Naive thymus-derived CD8-positive, alpha-beta T cell (primary cell): Measurements from ENCODE around the gene SMAD1. TPM values are rescaled to one million over a fixed set of nuclear protein-coding genes. Genes with fewer than 3 reads are reported as not detected.

ENCODE experiments used
- ATAC-seq, 2 donors: fragments of 150-1000 bp; cut with Tn5 transposase in 1 of 2; sonication (Bioruptor Pico), chemical (Tn5 transposase) in 1 of 2; 1 replicate in 1 of 2; 2 replicates in 1 of 2; pipeline ENCODE4 v1.10.0; 2021; ENCODE audit warnings: mild to moderate bottlenecking in 2 of 2, moderate library complexity in 2 of 2
- POLR2A ChIA-PET: fragments of 350-600 bp; sonication (Branson Sonifier 250); formaldehyde crosslinking; loops from one replicate; lab custom pipeline; 2021; ENCODE audit warnings: antibody characterized with exemption; lab: Charles Lee
- DNase-seq, 10 donors: peaks; one replicate each; pipeline versions ENCODE4 v3.0.0 to v3.0.0-alpha.2; 2020 to 2022
- H3K27ac Mint-ChIP-seq, 10 donors: one replicate each; pipeline ENCODE4 v1.8.0; 2020 to 2022; ENCODE audit warnings: mild to moderate bottlenecking in 10 of 10, mixed read lengths in 10 of 10, moderate library complexity in 4 of 10, inconsistent platforms in 1 of 10
- H3K27me3 Mint-ChIP-seq, 5 donors: one replicate each; pipeline ENCODE4 v1.8.0; 2021 to 2022; ENCODE audit warnings: mixed read lengths in 5 of 5
- H3K36me3 Mint-ChIP-seq, 3 donors: one replicate each; pipeline ENCODE4 v1.8.0; 2020 to 2022; ENCODE audit warnings: mixed read lengths in 3 of 3, mild to moderate bottlenecking in 2 of 3, inconsistent platforms in 1 of 3
- H3K4me1 Mint-ChIP-seq, 4 donors: one replicate each; pipeline ENCODE4 v1.8.0; 2021 to 2022; ENCODE audit warnings: mixed read lengths in 4 of 4
- H3K4me3 Mint-ChIP-seq, 10 donors: one replicate each; pipeline ENCODE4 v1.8.0; 2020 to 2022; ENCODE audit warnings: mild to moderate bottlenecking in 10 of 10, mixed read lengths in 10 of 10, moderate library complexity in 6 of 10, inconsistent platforms in 1 of 10
- H3K9me3 Mint-ChIP-seq, 9 donors: one replicate each; pipeline ENCODE4 v1.8.0; 2020 to 2022; ENCODE audit warnings: mixed read lengths in 9 of 9, mild to moderate bottlenecking in 3 of 9, inconsistent platforms in 1 of 9, moderate library complexity in 1 of 9
- polyA plus RNA-seq, 3 donors: library from polyadenylated mRNA; unstranded; fragments of 300-500 nt; fragmentation: Illumina TruSeq; gene quantifications; one replicate each; pipeline ENCODE4 v1.2.3, GENCODE V29; 2021
- total RNA-seq, 8 experiments: library from RNA in 2 of 8; stranded (reverse) in 2 of 8; gene quantifications; one replicate each; pipeline ENCODE4 v1.2.3 and lab custom pipeline; 2021 to 2026

The SMAD1 gene
- total and polyA plus RNA-seq, 5 experiments from 2014 or later = 0.34 to 0.73 (median 0.67) TPM; not detected in 2

- Mint-ChIP-seq H3K27me3 (peaks cover 0 to 9% (median 5%) of the 10 kb centered on the region in 5 donors), H3K36me3 (peaks cover 0 to 12% (median 0%) of the 10 kb centered on the region in 3 donors)
- POLR2A ChIA-PET = no interaction called here
Observed at GRCh38 chr4:145473203-145473602, 8.4 kb upstream of the SMAD1 start.

GRCh38 chr4:145480257-145480656 is 1.4 kb upstream of the SMAD1 start:
- no peaks in the 10 kb centered on the region for H3K36me3 Mint-ChIP-seq
- DNase-seq = no peak
- POLR2A ChIA-PET = no interaction called here

More at GRCh38 chr4:145473203-145473602, 8.4 kb upstream of the SMAD1 start:
- Mint-ChIP-seq H3K27ac (no peak overlapping the region), H3K4me1 (no peaks in the 10 kb centered on the region), H3K4me3 (no peak overlapping the region), H3K9me3 (peaks cover 0 to 18% (median 8%) of the 10 kb centered on the region in 9 donors)
- DNase-seq = no peak
- no peak for ATAC-seq

GRCh38 chr4:145481942-145482208 is 222 bp downstream of the SMAD1 start:
- POLR2A ChIA-PET = no interaction called here
- peak overlapping the region in 1 of 10 donors; percentile 60 for H3K4me3 Mint-ChIP-seq
- no peak overlapping the region for H3K27ac Mint-ChIP-seq
- DNase-seq = peak in 3 of 10 donors; percentile 8 to 19 (median 16)
- peak; percentile 20 to 37 for ATAC-seq
- H3K36me3 Mint-ChIP-seq = no peaks in the 10 kb centered on the region
- H3K27me3 Mint-ChIP-seq = peaks cover 19 to 36% (median 28%) of the 10 kb centered on the region in 5 donors
- H3K9me3 Mint-ChIP-seq = peaks cover 0 to 2% (median 0%) of the 10 kb centered on the region in 9 donors
- H3K4me1 Mint-ChIP-seq = peaks cover 5 to 12% (median 8%) of the 10 kb centered on the region in 4 donors

More at GRCh38 chr4:145480257-145480656, 1.4 kb upstream of the SMAD1 start:
- peaks cover 5 to 12% (median 8%) of the 10 kb centered on the region in 4 donors for H3K4me1 Mint-ChIP-seq
- peaks cover 0 to 5% (median 0%) of the 10 kb centered on the region in 9 donors for H3K9me3 Mint-ChIP-seq
- H3K27me3 Mint-ChIP-seq = peaks cover 23 to 33% (median 29%) of the 10 kb centered on the region in 5 donors
- ATAC-seq = no peak
- H3K27ac Mint-ChIP-seq = no peak overlapping the region
- H3K4me3 Mint-ChIP-seq = peak overlapping the region in 7 of 10 donors; percentile 1 to 85 (median 77)

GRCh38 chr4:145482209-145483037 is 770 bp downstream of the SMAD1 start:
- Mint-ChIP-seq H3K9me3 (peaks cover 0 to 2% (median 0%) of the 10 kb centered on the region in 9 donors), H3K27ac (no peak overlapping the region), H3K4me3 (no peak overlapping the region), H3K36me3 (no peaks in the 10 kb centered on the region), H3K27me3 (peaks cover 18 to 36% (median 28%) of the 10 kb centered on the region in 5 donors), H3K4me1 (peaks cover 5 to 14% (median 8%) of the 10 kb centered on the region in 4 donors)
- POLR2A ChIA-PET = no interaction called here
- ATAC-seq = peak; percentile 56 to 57
- DNase-seq = peak in 4 of 10 donors; percentile 8 to 25 (median 14)

- H3K9me3 Mint-ChIP-seq = peaks cover 0 to 2% (median 0%) of the 10 kb centered on the region in 9 donors
- no peak overlapping the region for H3K27ac Mint-ChIP-seq
- no peaks in the 10 kb centered on the region for H3K36me3 Mint-ChIP-seq
- H3K4me3 Mint-ChIP-seq = no peak overlapping the region
- H3K4me1 Mint-ChIP-seq = peaks cover 5 to 21% (median 8%) of the 10 kb centered on the region in 4 donors
- POLR2A ChIA-PET = no interaction called here
- no peak for ATAC-seq
- peaks cover 18 to 29% (median 24%) of the 10 kb centered on the region in 5 donors for H3K27me3 Mint-ChIP-seq
- DNase-seq = no peak
Observed at GRCh38 chr4:145483514-145483913, 1.9 kb downstream of the SMAD1 start.

GRCh38 chr4:145484225-145484846 is 2.7 kb downstream of the SMAD1 start:
- H3K27ac Mint-ChIP-seq = no peak overlapping the region
- ATAC-seq = no peak
- H3K4me1 Mint-ChIP-seq = peaks cover 5 to 21% (median 8%) of the 10 kb centered on the region in 4 donors
- POLR2A ChIA-PET = no interaction called here
- peaks cover 15 to 25% (median 18%) of the 10 kb centered on the region in 5 donors for H3K27me3 Mint-ChIP-seq
- no peak overlapping the region for H3K4me3 Mint-ChIP-seq
- no peak for DNase-seq
- peaks cover 0 to under 1% (median 0%) of the 10 kb centered on the region in 9 donors for H3K9me3 Mint-ChIP-seq
- no peaks in the 10 kb centered on the region for H3K36me3 Mint-ChIP-seq

- no peak overlapping the region for H3K27ac Mint-ChIP-seq
- H3K9me3 Mint-ChIP-seq = no peaks in the 10 kb centered on the region
- no peaks in the 10 kb centered on the region for H3K36me3 Mint-ChIP-seq
- no peak overlapping the region for H3K4me3 Mint-ChIP-seq
- peaks cover 12 to 23% (median 13%) of the 10 kb centered on the region in 5 donors for H3K27me3 Mint-ChIP-seq
- DNase-seq = no peak
- POLR2A ChIA-PET = no interaction called here
- H3K4me1 Mint-ChIP-seq = peaks cover 5 to 21% (median 8%) of the 10 kb centered on the region in 4 donors
- no peak for ATAC-seq
Observed at GRCh38 chr4:145485120-145485519, 3.5 kb downstream of the SMAD1 start.

- POLR2A ChIA-PET = no interaction called here
Observed at GRCh38 chr4:145486603-145487002, 5.0 kb downstream of the SMAD1 start.

GRCh38 chr4:145487631-145488030 is 6.0 kb downstream of the SMAD1 start:
- Mint-ChIP-seq H3K4me1 (peaks cover 0 to 9% (median 0%) of the 10 kb centered on the region in 4 donors), H3K27me3 (peaks cover 0 to 13% (median 2%) of the 10 kb centered on the region in 5 donors), H3K4me3 (no peak overlapping the region), H3K36me3 (no peaks in the 10 kb centered on the region), H3K9me3 (no peaks in the 10 kb centered on the region), H3K27ac (peak overlapping the region in 1 of 10 donors; percentile 16)
- DNase-seq (peak in 1 of 10 donors; percentile 7), ATAC-seq (peak in 1 of 2 donors; percentile 79)
- POLR2A ChIA-PET = no interaction called here

More at GRCh38 chr4:145486603-145487002, 5.0 kb downstream of the SMAD1 start:
- no peak for DNase-seq
- H3K4me1 Mint-ChIP-seq = peaks cover 0 to 9% (median 0%) of the 10 kb centered on the region in 4 donors
- no peaks in the 10 kb centered on the region for H3K9me3 Mint-ChIP-seq
- no peak overlapping the region for H3K27ac Mint-ChIP-seq
- ATAC-seq = no peak
- H3K36me3 Mint-ChIP-seq = no peaks in the 10 kb centered on the region
- H3K4me3 Mint-ChIP-seq = no peak overlapping the region
- peaks cover 0 to 13% (median 2%) of the 10 kb centered on the region in 5 donors for H3K27me3 Mint-ChIP-seq

- POLR2A ChIA-PET = no interaction called here
Observed at GRCh38 chr4:145488310-145488709, 6.7 kb downstream of the SMAD1 start.

GRCh38 chr4:145489556-145489955 is 7.9 kb downstream of the SMAD1 start:
- DNase-seq (no peak), ATAC-seq (no peak)
- no peak overlapping the region for H3K4me3 Mint-ChIP-seq
- H3K27ac Mint-ChIP-seq = no peak overlapping the region
- H3K36me3 Mint-ChIP-seq = no peaks in the 10 kb centered on the region
- peaks cover 0 to 13% (median 2%) of the 10 kb centered on the region in 5 donors for H3K27me3 Mint-ChIP-seq
- peaks cover 0 to 13% (median 0%) of the 10 kb centered on the region in 4 donors for H3K4me1 Mint-ChIP-seq
- POLR2A ChIA-PET = no interaction called here
- H3K9me3 Mint-ChIP-seq = no peaks in the 10 kb centered on the region

More at GRCh38 chr4:145488310-145488709, 6.7 kb downstream of the SMAD1 start:
- ATAC-seq (no peak), DNase-seq (no peak)
- Mint-ChIP-seq H3K36me3 (no peaks in the 10 kb centered on the region), H3K4me1 (peaks cover 0 to 10% (median 0%) of the 10 kb centered on the region in 4 donors), H3K9me3 (no peaks in the 10 kb centered on the region), H3K27me3 (peaks cover 0 to 13% (median 2%) of the 10 kb centered on the region in 5 donors), H3K4me3 (no peak overlapping the region), H3K27ac (no peak overlapping the region)

GRCh38 chr4:145490361-145490760 is 8.7 kb downstream of the SMAD1 start:
- H3K9me3 Mint-ChIP-seq = no peaks in the 10 kb centered on the region
- POLR2A ChIA-PET = no interaction called here
- H3K4me3 Mint-ChIP-seq = no peak overlapping the region
- ATAC-seq = no peak
- no peaks in the 10 kb centered on the region for H3K36me3 Mint-ChIP-seq
- DNase-seq = no peak
- H3K27ac Mint-ChIP-seq = no peak overlapping the region
- peaks cover 0 to 14% (median 0%) of the 10 kb centered on the region in 4 donors for H3K4me1 Mint-ChIP-seq
- peaks cover 0 to 13% (median 0%) of the 10 kb centered on the region in 5 donors for H3K27me3 Mint-ChIP-seq

- Mint-ChIP-seq H3K27ac (no peak overlapping the region), H3K36me3 (no peaks in the 10 kb centered on the region), H3K4me3 (no peak overlapping the region), H3K9me3 (no peaks in the 10 kb centered on the region), H3K27me3 (peaks cover 0 to 8% (median 0%) of the 10 kb centered on the region in 5 donors), H3K4me1 (peaks cover 0 to 14% (median 0%) of the 10 kb centered on the region in 4 donors)
- POLR2A ChIA-PET = no interaction called here
- no peak for DNase-seq
- ATAC-seq = no peak
Observed at GRCh38 chr4:145490796-145491195, 9.1 kb downstream of the SMAD1 start.
